B cell (primary cell): ENCODE data around the gene SLC12A3.

Experiments
- EZH2 ChIP-seq: IDR thresholded peaks from 2 replicates; pipeline ENCODE4 v1.6.1; 2012; ENCODE audit warnings: borderline replicate concordance, low read depth, mild to moderate bottlenecking, moderate library complexity, low read length; ENCODE audit not compliant: insufficient read depth, poor library complexity, severe bottlenecking
- TF ChIP-seq, protein P1 (sequence below): fragments of 200-600 bp; IDR thresholded peaks from one replicate; pipeline ENCODE4 v1.8.0; 2022; ENCODE audit warnings: antibody characterized with exemption, mild to moderate bottlenecking

DNA sequence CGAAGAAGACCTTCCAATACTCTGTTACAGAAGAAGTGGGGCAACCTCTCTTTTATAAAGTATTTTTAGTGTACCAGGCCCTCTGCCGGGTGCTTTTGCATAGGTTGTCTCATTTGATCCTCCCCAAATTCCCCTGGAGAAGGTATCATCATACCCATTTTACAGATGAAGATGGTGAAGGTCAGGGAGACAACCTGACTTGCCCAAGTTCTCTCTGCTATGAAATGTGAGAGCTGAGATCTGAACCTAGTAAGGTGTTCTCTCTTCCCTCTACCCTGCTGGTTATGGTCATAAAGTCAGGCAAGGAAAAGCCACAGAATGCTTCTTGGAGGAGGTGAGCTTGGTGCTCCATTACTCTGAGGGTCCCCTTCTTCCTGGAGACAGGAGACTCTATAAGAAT, 38.9 kb downstream of the SLC12A3 start:
- TF ChIP-seq, protein P1, sequence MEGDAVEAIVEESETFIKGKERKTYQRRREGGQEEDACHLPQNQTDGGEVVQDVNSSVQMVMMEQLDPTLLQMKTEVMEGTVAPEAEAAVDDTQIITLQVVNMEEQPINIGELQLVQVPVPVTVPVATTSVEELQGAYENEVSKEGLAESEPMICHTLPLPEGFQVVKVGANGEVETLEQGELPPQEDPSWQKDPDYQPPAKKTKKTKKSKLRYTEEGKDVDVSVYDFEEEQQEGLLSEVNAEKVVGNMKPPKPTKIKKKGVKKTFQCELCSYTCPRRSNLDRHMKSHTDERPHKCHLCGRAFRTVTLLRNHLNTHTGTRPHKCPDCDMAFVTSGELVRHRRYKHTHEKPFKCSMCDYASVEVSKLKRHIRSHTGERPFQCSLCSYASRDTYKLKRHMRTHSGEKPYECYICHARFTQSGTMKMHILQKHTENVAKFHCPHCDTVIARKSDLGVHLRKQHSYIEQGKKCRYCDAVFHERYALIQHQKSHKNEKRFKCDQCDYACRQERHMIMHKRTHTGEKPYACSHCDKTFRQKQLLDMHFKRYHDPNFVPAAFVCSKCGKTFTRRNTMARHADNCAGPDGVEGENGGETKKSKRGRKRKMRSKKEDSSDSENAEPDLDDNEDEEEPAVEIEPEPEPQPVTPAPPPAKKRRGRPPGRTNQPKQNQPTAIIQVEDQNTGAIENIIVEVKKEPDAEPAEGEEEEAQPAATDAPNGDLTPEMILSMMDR, result no peak
- no peak for TF ChIP-seq EZH2
